ENCODE data around the gene GALNT5.

- no peak for TF ChIP-seq CTCF (IDR thresholded peaks at IDR 0.05; ENCODE audit: extremely low read depth in 1 of 2, insufficient read depth in 1 of 2, low read depth in 1 of 2, low read length in 2 of 2)
- TF ChIP-seq POLR2A (IDR thresholded peaks at IDR 0.05; ENCODE audit: low read depth, low read length) = no peak
- no peak for TF ChIP-seq POLR2AphosphoS5 (IDR thresholded peaks at IDR 0.05; ENCODE audit: insufficient read depth, low read depth, low read length)
- no peak for TF ChIP-seq EZH2 (IDR thresholded peaks at IDR 0.05; ENCODE audit: borderline replicate concordance, low read depth, low read length, severe bottlenecking)
- no peak for TF ChIP-seq JUN (IDR thresholded peaks at IDR 0.05; ENCODE audit: borderline replicate concordance, insufficient read depth, insufficient read length, low read depth)
- no peak for TF ChIP-seq MAX (IDR thresholded peaks at IDR 0.05; ENCODE audit: insufficient read depth, insufficient read length)
- TF ChIP-seq MYC (IDR thresholded peaks at IDR 0.05; ENCODE audit: low read depth, low read length) = no peak
- TF ChIP-seq FOS (IDR thresholded peaks at IDR 0.05; ENCODE audit: borderline replicate concordance, insufficient read depth, low read length) = no peak
- no peak for TF ChIP-seq GATA2 (IDR thresholded peaks at IDR 0.05; ENCODE audit: insufficient read depth, insufficient read length, low read depth, low read length)
These were observed 28.6 kb upstream of the GALNT5 start for GRCh38 chr2:157228946-157229345.
